Left cardiac atrium (tissue), 4 donors: ENCODE measurements around the gene ZHX3. TPM values are rescaled to one million over a fixed set of nuclear protein-coding genes. Genes with fewer than 3 reads are reported as not detected.

Source experiments
- ATAC-seq, 2 donors: fragments of 200-7000 bp; cut with Tn5 transposase; one replicate each; pipeline ENCODE4 v1.9.1; 2020; ENCODE audit warnings: mild to moderate bottlenecking in 2 of 2, moderate library complexity in 2 of 2
- DNase-seq: peaks from one replicate; pipeline ENCODE4 v3.0.0-alpha.2; 2020
- intact Hi-C, 2 donors: fragments of 100-400 bp; cut with DNase I; formaldehyde crosslinking; loops; one replicate each; pipeline versions ENCODE4 v1.14.1 to v1.15.1; 2022 to 2023
- long read RNA-seq: library from polyadenylated mRNA; unstranded; transcript quantifications from one replicate; pipeline ENCODE4 v2.0.0, GENCODE V29; 2021
- total RNA-seq, 2 donors: library from RNA; stranded (reverse); fragmentation: NEBNext Ultra II Directional; extraction: Animal tissue kit (Norgen Biotek cat#: 25700); gene quantifications; one replicate each; pipeline ENCODE4 v1.2.1, GENCODE V29; 2021
- donor health status: DM: no; HTN: yes; CAD: no.
- donor health status: DM: no; HTN: yes; CAD: no; lungs with severe emphysema.
- donor health status: DM: yes; HTN: yes; CAD: no.
- donor health status: Dilated cardiomyopathy.

Gene ZHX3
- 10 to 100 TPM; 32.8 to 34.2 TPM for total RNA-seq
- long read RNA-seq, full-length matches to known transcripts = 1 of 14 reads
- long read RNA-seq, partial matches to known transcripts = 6 of 14 reads
- long read RNA-seq, other reads (novel, unspliced or antisense) = 7 of 14 reads

- ATAC-seq (peak; percentile 98 to 99), DNase-seq (peak; percentile 97)
- intact Hi-C loops = loop anchor here in 1 of 2 donors (5.0 to 10.0 kb wide), 2 partner anchors 63 to 85 kb away; no protein-coding TSS in a partner anchor
Measured at GRCh38 chr20:41317546-41318270, at the start of gene ZHX3. TSS of gene ZHX3 (minus strand) at chr20:41317731. CDS start at chr20:41204916, 112,815 bp downstream.

GRCh38 chr20:41367393-41367695 is 49.8 kb upstream of the ZHX3 start:
- no peak for ATAC-seq
- no peak for DNase-seq
- intact Hi-C loops = no loop called here

GRCh38 chr20:41366546-41367392 is 49.2 kb upstream of the ZHX3 start, which contains the start of gene EMILIN3:
TSS of gene EMILIN3 (minus strand) at chr20:41366818. CDS start at chr20:41366634, 184 bp downstream.
- intact Hi-C loops = no loop called here
- ATAC-seq = peak in 1 of 2 donors; percentile 12

GRCh38 chr20:41365777-41366545 is 48.4 kb upstream of the ZHX3 start:
- peak in 1 of 2 donors; percentile 18 for ATAC-seq
- no peak for DNase-seq
- intact Hi-C loops = no loop called here

More at GRCh38 chr20:41366546-41367392, 49.2 kb upstream of the ZHX3 start, which contains the start of gene EMILIN3:
- DNase-seq = no peak

- no peak for ATAC-seq
- intact Hi-C loops = no loop called here
- DNase-seq = no peak
Measured at GRCh38 chr20:41364967-41365765, 47.6 kb upstream of the ZHX3 start.

- intact Hi-C loops = no loop called here
- DNase-seq = no peak
- ATAC-seq = no peak
Measured at GRCh38 chr20:41364236-41364855, 46.8 kb upstream of the ZHX3 start.

- DNase-seq (no peak), ATAC-seq (no peak)
- intact Hi-C loops = no loop called here
Measured at GRCh38 chr20:41363601-41364000, 46.1 kb upstream of the ZHX3 start.

- ATAC-seq = no peak
- intact Hi-C loops = no loop called here
- DNase-seq = no peak
Measured at GRCh38 chr20:41362748-41363140, 45.2 kb upstream of the ZHX3 start.

- intact Hi-C loops = no loop called here
- ATAC-seq = peak; percentile 34 to 37
- DNase-seq = no peak
Measured at GRCh38 chr20:41361757-41362747, 44.5 kb upstream of the ZHX3 start.

- intact Hi-C loops = no loop called here
- DNase-seq (no peak), ATAC-seq (no peak)
Measured at GRCh38 chr20:41360831-41361756, 43.6 kb upstream of the ZHX3 start.

- ATAC-seq (peak; percentile 44 to 50), DNase-seq (no peak)
- intact Hi-C loops = no loop called here
Measured at GRCh38 chr20:41359541-41360011, 42.0 kb upstream of the ZHX3 start.

- ATAC-seq (no peak), DNase-seq (no peak)
- intact Hi-C loops = no loop called here
Measured at GRCh38 chr20:41358717-41359116, 41.2 kb upstream of the ZHX3 start.

GRCh38 chr20:41358230-41358629 is 40.7 kb upstream of the ZHX3 start:
- intact Hi-C loops = no loop called here
- no peak for DNase-seq
- ATAC-seq = no peak

GRCh38 chr20:41357424-41358163 is 40.1 kb upstream of the ZHX3 start:
- intact Hi-C loops = no loop called here
- ATAC-seq = no peak
- no peak for DNase-seq

GRCh38 chr20:41356951-41357350 is 39.4 kb upstream of the ZHX3 start:
- ATAC-seq (no peak), DNase-seq (no peak)
- intact Hi-C loops = no loop called here
